GM18502 (cell line): ENCODE data around the gene HTRA3.

ENCODE experiments used
- ATAC-seq: cut with Tn5 transposase; IDR thresholded peaks from one replicate; pipeline ENCODE4 v1.9.1; 2021; ENCODE audit warnings: mild to moderate bottlenecking; ENCODE audit not compliant: unreplicated experiment, poor library complexity

The HTRA3 gene

DNA sequence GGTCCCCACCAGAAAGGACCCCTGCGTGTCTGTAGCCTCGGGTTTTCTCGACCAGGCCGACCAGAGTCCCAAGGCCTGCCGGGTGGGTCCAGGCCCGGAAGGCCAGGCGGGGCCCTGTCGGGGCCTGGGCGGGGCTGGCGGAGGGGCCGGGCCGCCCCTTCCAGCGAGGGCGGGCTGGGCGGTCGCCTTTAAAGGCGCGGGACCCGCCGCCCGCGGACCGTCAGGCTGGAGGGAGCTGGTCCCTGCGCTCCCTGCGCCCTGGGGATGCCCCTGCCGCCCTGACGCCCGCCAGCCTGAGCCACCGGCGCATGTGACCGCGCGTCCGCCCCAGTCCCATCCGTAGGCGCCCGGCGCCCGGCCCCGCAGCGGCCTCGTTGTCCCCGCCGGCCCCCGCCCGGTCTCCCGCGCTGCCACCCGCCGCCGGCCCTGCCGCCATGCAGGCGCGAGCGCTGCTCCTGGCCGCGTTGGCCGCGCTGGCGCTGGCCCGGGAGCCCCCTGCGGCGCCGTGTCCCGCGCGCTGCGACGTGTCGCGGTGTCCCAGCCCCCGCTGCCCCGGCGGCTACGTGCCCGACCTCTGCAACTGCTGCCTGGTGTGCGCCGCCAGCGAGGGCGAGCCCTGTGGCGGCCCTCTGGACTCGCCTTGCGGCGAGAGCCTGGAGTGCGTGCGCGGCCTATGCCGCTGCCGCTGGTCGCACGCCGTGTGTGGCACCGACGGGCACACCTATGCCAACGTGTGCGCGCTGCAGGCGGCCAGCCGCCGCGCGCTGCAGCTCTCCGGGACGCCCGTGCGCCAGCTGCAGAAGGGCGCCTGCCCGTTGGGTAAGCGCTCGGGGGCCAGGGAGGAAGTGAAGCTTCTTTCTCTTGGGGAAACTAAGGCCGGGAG, at the start of gene HTRA3:
HTRA3 (plus strand) TSS at position 220 of the 883 bp plus-strand sequence; CDS start at position 435, 215 bp downstream.
- no peak for ATAC-seq

DNA sequence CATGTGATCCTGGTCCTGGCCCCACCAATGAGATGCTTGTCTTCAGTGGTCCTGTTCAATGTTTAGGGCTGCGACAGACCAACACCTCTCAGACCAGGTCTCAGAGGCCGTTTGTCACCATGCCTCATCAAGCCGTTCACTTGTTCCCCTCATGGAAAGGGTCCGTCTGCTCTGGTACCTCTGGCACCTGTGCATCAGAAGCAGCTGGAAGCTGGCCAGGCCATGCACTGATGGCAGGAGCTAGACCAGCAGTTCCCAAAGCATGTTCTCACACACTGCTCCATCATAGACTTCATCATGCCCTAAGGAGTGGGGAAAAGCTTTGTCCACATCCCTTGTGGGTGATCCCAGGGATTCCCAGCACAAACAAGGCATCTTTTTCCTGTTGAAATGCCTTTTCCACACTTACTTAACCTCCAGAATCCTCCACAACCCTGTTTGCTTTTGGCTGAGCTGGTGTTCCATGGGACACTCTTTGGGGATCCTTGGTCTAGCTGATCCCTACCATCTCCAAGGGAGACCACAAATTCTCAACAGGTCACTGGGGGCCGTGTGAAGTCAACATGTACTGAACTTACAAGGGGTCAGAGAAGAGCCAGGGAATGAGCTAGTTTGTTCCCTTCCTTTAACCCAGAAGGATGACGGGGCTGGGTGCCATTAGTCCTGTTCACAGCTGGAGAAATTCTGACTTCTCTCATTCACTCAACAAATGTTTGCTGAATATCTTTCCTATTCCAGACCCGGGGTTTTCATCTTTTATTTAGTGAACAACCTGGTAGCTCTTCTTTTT, 48.7 kb upstream of the HTRA3 start:
- no peak for ATAC-seq

DNA sequence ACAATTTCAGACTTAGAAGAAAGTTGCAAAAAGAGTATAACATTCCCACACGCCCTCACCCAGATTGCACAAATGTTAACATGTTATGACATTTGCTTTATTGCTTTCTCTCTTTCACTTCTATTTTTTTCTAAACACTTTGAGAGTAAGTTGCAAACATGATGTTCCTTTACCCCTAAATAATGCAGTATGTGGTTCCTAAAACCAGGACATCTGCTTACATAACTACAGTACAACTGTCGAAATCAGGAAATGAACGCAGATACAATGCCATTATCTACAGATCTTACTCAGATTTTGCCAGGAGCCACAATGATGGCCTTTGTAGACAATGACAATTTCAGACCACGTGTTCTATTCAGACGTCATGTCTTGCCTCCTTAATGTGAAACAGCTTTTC, 48.1 kb upstream of the HTRA3 start:
- ATAC-seq, result peak; percentile 50

DNA sequence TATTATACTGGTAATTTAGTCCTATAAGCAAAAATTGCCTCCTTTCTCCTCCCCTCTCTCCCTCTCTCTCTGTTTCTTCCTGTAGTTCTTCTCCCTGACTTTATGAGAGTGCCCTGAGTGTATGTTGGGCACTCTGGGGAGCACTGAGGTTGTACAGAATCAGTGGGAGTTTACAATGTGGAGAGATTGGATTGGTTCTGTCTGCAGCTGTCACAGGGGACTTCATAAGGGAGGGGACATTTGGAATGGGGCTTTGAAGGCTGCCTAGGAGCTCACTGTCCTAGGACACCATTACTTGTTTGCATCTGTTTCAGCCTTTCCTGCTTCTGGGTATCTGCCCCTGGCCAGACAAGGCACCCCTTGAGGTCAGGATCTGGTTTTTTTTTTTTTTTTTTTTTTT, 47.6 kb upstream of the HTRA3 start:
- no peak for ATAC-seq

DNA sequence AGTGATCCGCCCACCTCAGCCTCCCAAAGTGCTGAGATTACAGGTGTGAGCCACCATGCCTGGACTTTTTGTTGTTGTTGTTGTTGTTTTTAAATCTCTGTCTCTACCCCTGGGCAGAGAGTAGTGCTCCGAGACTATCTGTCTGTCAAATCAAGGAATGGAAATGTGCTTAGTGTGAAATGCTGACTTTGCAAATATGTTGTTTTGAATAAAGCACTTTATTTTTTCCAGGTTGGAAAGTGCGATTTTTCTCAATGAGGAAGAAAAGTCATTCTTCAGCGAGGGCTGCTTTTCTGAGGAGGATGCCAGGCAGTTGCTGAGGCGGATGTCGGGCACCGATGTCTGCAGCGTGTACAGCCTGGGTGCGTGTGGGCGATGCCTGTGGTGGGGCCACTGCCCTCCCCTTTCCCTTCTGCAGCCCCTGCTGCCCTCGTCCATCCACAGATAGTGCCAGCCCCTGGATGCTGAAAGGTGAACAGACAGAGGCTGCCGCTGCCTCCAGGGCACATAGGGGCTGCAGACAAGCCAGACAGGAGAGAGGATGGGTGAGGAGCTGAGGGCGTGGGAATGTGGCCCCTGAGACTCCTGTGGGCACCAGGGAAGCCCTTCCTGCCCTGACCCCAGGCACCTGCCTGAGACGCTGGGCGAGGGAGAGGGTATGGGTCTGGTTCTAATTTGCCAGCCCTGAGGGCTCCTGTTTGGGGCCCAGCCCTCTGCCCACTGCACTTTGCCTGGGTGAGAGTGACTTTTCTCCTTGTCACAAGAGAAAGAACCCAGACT, 46.8 kb upstream of the HTRA3 start:
- no peak for ATAC-seq

DNA sequence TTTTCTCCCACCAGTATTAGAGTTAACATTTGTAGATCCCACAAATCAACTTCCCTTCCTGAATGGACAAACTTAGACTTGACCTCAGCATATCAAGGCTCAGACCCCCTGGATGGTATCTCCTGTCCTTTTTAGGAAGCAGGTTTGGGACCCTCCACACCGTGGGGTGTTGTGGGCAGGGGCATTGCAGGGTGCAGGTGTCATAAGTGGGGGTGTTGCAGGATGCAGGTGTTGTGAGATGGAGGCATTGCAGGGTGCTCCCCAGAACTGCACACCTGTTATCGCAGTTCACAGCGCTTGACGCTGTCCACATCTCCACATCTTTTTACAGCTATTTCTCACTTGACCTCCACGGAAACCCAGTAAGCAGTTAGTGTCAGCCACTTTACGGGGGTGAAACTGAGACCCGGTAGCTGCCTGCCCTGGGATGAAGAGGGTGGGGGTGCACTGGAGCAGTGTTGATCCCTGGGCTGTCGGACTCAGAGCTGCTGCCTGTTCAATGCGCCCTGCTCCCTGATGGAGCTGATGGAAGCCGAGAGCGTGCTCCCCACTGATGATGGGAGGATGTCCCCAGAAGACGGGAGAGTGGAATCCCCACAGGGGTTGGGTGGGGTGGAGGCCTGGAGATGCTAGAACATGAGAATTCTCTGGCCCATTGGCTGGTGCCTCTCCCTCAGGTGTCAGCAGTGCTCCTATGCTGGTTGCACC, 45.1 kb upstream of the HTRA3 start:
- no peak for ATAC-seq

DNA sequence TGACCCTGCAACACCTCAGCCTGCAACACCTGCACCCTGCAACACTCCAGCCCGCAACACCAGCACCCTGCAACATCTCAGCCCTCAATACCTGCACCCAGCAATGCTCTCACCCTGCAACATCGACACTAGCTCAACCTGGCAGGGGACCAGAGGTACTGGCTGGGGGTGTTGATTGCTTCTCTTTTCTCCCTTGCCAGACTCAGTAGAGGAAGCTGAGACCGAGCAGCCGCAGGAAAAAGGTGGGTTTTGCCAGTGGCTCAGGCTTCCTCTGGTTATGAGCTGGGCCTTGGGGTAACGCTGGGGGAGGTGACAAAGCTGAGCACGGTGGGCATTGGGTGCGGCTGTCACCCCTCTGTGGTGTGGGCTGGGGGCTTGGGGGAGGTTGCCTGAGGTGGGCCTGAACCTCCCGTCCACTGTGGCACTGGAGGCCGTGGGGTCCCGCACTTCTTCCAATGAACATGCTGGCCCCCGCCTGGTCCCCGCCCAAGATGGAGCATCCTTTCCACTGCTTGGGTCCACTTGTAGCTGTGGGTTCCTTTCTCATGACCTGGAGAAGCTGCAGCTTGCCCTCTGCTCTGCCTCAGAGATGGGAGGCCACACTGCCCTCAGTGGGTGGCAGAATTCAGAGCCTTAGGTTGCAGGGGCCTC, 44.5 kb upstream of the HTRA3 start:
- no peak for ATAC-seq

DNA sequence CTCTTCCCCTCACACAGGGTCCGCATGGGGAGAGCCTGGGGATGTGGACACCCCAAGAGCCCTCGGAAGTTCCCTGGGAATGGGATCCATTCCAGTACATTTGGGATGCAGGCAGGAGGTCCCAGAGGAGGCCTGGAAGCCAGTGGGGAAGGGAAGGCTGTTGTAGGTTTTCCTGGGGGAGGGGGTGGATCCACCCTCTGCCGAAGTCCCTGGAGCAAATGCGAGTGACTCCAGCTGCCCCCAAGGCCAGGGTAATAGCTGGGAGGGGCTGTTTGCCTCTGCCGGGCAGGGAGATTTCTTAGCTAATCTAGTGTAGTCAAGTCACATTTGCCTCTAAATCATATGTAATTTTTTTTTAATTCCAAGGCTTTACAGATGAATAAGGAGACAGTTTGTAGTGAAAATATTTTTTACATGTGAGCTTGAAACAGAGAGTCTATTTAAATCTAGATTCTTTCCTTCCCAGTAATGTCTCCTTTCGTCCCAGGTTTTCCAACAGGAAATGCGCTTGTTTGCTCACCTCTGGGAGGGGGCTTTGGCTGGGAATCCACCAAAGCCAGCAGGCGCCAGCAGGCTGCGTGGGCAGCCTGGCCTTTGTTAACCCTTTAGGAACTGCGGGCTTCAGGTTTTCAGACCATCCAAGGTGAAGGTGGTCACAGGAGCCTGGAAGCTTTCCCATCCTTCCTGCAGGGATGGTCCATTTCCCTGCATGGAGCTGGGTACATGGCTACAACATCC, 43.7 kb upstream of the HTRA3 start:
- no peak for ATAC-seq

DNA sequence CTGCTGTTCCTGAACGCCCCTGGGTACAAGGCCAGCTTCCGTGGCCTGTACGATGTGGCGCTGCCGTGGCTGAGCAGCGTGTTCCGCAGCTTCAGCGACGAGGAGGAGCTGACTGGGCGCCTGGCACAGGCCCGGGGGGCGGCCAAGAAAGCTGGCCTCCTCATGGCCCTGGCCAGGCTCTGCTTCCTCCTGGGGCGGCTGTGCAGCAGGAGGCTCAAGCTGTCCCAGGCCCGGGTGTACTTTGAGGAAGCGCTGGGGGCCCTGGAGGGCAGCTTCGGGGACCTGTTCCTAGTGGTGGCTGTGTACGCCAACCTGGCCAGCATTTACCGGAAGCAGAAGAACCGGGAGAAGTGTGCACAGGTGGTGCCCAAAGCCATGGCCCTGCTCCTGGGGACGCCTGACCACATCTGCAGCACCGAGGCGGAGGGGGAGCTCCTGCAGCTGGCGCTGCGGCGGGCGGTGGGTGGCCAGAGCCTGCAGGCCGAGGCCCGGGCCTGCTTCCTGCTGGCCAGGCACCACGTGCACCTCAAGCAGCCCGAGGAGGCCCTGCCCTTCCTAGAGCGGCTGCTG, 42.3 kb upstream of the HTRA3 start:
- ATAC-seq, result no peak

DNA sequence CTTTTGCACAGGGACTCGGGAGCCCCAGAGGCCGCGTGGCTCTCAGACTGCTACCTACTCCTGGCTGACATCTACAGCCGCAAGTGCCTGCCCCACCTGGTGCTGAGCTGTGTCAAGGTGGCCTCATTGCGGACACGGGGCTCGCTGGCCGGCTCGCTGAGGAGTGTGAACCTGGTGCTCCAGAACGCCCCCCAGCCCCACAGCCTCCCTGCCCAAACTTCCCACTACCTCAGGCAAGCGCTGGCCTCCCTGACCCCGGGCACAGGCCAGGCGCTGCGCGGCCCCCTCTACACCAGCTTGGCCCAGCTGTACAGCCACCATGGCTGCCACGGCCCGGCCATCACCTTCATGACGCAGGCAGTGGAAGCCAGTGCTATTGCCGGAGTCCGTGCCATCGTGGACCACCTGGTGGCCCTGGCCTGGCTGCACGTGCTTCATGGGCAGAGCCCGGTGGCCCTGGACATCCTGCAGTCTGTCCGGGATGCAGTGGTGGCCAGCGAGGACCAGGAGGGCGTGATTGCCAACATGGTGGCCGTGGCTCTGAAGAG, 41.7 kb upstream of the HTRA3 start:
- no peak for ATAC-seq

DNA sequence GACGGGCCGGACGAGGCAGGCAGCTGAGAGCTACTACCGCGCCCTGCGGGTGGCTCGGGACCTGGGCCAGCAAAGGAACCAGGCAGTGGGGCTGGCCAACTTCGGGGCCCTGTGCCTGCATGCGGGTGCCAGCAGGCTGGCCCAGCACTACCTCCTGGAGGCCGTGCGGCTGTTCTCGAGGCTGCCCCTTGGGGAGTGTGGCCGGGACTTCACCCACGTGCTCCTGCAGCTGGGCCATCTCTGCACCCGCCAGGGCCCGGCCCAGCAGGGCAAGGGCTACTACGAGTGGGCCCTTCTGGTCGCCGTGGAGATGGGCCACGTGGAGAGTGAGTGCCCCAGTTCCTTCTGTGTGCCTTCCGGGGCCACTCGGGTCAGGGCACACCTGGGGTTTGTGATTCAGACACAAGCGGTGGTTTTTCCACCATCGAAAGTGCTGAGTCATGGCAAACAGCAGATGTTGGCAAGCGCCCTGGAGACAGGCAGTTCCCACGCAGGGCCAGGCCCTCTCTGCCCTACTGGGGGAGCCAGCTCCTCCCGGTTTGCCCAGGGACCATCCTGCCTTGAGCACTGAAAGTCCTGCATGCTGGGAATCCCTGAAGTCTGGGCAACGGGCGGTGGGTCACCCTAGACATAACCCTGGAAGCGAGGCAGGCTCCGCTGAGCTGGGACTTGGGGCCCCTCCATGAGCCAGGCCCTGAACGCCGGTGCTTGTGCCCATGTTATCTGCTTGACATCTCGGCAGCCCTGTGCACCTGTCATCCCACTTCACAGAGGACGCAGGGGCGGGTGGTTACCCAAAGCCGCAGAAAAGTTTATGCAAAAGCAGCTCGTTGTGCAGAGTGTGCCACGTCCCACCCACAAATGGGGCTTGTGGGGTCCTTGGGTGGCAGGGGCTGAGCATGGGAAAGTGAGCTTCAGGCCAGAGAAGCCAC, 41.0 kb upstream of the HTRA3 start:
- ATAC-seq, result peak; percentile 74

DNA sequence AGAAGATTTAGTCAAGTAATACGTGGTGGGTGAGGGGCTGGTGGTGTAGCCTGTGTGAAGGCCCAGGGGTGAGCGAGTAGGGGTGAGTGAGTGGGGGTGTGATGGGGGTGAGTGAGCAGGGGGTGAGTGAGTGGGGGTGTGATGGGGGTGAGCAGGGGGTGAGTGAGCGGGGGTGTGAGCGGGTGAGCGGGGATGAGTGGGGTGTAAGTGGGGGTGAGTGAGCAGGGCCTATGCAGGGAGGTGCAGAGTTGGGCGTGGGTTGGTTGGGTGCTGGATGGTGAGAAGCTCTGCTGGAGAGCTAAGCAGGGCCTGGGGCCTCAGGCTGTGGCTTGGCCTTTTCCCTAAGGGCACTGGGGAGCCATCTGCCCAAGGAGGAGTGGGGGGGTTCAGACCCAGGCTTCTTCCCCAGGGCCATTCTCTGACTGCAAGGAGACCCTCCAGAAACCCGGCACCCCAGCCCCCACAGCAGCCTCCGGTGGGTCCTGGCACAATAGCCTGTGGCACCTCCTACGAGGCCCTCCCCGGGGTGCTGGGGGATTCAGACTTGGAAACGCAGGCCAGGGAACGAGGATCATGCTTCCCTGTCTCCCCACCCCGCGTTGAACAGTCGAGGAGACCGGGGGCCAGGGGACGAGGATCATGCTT, 40.1 kb upstream of the HTRA3 start:
- ATAC-seq, result no peak

DNA sequence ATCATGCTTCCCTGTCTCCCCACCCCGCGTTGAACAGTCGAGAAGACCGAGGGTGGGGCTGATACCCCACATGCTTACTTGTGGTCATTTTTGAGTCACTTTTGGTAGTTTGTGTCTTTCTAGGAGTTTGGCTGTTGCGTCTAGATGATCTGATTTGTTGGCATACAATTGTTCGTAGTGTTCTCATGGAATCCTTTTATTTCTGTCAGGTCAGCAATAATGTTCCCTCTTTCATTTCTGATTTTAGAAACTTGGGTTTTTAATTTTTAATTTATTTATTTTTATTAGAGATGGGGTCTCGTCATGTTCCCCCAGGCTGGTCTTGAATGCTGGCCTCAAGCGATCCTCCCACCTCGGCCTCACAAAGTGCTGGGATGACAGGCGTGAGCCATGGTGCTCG, 39.5 kb upstream of the HTRA3 start:
- no peak for ATAC-seq

DNA sequence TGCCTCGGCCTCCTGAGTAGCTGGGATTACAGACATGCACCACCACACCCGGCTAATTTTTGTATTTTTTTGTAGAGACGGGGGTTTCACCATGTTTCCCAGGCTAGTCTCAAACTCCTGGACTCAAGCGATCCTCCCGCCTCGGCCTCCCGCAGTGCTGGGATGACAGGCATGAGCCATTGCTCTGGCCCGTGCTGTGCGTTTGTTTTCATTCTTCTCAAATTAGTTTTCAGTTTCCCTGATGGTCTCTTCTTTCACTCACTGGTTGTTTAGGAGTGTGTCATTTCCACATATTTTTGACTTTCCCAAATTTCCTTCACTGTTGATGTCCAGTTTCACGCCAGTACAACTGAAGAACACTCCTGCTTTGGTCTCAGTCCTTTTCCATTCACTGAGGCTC, 38.7 kb upstream of the HTRA3 start:
- ATAC-seq, result no peak

DNA sequence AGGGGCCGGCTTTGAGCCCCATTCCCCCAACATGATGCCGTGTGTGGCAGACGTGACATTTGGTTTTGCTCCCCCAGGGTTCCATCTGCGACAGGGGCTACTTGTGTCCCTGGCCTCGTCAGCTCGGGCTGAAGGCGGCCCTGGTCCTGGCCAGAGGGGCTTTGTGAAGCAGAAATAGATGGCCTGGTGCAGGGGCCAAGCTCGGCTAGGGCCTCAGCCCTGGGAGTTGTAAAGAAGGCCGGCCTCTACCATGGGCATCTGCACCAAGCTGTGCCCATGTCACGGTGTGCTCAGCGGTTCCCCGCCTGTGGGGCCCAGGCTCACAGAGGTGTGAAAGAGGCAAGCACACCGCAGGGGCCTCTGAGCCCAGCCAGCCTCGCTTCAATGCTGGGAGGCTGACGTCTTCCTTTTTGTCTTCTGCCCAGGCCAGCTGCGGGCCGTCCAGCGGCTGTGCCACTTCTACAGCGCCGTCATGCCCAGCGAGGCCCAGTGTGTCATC, 38.0 kb upstream of the HTRA3 start:
- no peak for ATAC-seq

DNA sequence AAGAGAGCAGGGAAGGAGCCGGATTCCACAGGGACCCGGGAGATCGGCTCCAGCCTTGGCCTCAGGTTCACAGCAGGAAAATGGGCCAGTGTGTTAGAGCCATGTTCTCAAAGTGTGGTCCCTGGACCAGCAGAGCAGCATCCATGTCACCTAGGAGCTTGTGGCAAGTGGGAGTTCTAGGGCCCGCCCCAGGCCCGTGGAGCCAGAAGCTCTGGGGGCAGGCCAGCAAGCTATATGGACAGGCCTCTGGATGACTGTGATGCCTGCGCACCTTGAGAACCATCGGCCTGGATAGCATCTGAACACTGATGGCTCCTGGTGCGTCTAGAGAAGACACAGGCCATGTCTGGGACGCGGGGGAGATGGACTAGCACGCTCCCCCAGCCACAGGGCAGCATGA, 36.8 kb upstream of the HTRA3 start:
- ATAC-seq, result no peak
